ENCODE measurements around the gene GSG1L.

GSG1L gene

DNA sequence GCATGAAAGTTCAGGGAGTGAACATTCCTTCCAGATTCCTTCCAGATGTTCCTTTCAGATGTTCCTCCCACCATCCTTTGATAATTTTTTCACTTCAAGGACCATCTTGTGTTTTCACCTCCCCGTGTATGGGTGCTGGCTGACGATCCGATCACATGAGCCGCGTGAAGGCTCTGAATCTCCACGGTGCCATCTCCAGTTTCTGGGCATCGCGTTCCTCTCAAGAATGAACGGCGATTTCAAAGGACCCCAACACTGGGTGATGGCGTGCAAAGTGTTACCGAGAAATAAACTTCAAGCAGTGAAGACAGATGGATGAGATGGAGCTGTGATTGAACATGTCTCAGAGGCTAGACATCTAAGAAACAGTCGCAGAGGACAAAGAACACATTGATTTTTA, 245.3 kb downstream of the GSG1L start:
- Histone ChIP-seq H3F3A (ENCODE audit: insufficient read depth) (no peaks in the 10 kb centered on the region), H3K4me2 (ENCODE audit: low read depth, low read length, poor library complexity, severe bottlenecking) (no peak overlapping the region), H3K27me3 (ENCODE audit: low read length) (no peaks in the 10 kb centered on the region), H3K9ac (ENCODE audit: low read length) (no peak overlapping the region), H3K4me3 (ENCODE audit: insufficient read depth, low read length, poor library complexity, severe bottlenecking) (no peak overlapping the region), H3K27ac (ENCODE audit: low read depth, low read length) (no peak overlapping the region), H2AFZ (ENCODE audit: low read depth, low read length, severe bottlenecking) (no peak overlapping the region), H4K20me1 (ENCODE audit: low read depth, low read length) (no peaks in the 10 kb centered on the region), H3K9me2 (replicated peaks; ENCODE audit: insufficient read depth, low read length) (no peaks in the 10 kb centered on the region), H3K9me3 (ENCODE audit: insufficient read depth, low read length) (no peaks in the 10 kb centered on the region), H3K36me3 (ENCODE audit: low read length) (no peaks in the 10 kb centered on the region), H3K79me2 (ENCODE audit: insufficient read depth, low read length) (no peaks in the 10 kb centered on the region)
- TF ChIP-seq EZH2phosphoT487 (conservative IDR thresholded peaks at IDR 0.05; ENCODE audit: low read length): no peak
- TF ChIP-seq, protein P1, sequence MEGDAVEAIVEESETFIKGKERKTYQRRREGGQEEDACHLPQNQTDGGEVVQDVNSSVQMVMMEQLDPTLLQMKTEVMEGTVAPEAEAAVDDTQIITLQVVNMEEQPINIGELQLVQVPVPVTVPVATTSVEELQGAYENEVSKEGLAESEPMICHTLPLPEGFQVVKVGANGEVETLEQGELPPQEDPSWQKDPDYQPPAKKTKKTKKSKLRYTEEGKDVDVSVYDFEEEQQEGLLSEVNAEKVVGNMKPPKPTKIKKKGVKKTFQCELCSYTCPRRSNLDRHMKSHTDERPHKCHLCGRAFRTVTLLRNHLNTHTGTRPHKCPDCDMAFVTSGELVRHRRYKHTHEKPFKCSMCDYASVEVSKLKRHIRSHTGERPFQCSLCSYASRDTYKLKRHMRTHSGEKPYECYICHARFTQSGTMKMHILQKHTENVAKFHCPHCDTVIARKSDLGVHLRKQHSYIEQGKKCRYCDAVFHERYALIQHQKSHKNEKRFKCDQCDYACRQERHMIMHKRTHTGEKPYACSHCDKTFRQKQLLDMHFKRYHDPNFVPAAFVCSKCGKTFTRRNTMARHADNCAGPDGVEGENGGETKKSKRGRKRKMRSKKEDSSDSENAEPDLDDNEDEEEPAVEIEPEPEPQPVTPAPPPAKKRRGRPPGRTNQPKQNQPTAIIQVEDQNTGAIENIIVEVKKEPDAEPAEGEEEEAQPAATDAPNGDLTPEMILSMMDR (IDR thresholded peaks at IDR 0.05; ENCODE audit: insufficient read depth, low read length, poor library complexity, severe bottlenecking): no peak

DNA sequence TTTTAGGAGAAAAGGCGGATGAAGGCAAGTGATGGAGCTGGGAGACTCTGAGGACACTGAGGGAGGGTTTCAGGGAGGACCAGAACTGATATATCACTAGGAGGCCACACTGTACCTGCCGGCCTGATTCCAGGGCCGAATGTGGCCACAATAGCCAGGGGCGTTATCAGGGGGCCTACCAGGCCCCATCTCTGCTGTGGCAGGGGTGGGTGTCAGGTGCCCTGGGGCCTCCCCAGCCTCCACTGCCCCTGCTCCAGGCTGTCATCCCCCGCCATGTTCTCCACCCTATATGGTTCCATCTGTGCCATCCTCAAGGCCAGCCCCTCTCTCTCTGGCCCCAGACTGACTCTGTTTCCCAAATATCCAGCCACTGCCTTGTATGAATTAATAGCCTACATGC, 246.5 kb downstream of the GSG1L start:
- Histone ChIP-seq H3K27me3 (ENCODE audit: low read length) (no peaks in the 10 kb centered on the region), H3K9me2 (replicated peaks; ENCODE audit: insufficient read depth, low read length) (no peaks in the 10 kb centered on the region), H3K4me2 (ENCODE audit: low read depth, low read length, poor library complexity, severe bottlenecking) (no peak overlapping the region), H2AFZ (ENCODE audit: low read depth, low read length, severe bottlenecking) (no peak overlapping the region), H4K20me1 (ENCODE audit: low read depth, low read length) (no peaks in the 10 kb centered on the region), H3K4me3 (ENCODE audit: insufficient read depth, low read length, poor library complexity, severe bottlenecking) (no peak overlapping the region), H3K9me3 (ENCODE audit: insufficient read depth, low read length) (no peaks in the 10 kb centered on the region), H3K36me3 (ENCODE audit: low read length) (no peaks in the 10 kb centered on the region), H3K27ac (ENCODE audit: low read depth, low read length) (no peak overlapping the region), H3F3A (ENCODE audit: insufficient read depth) (no peaks in the 10 kb centered on the region), H3K9ac (ENCODE audit: low read length) (no peak overlapping the region), H3K79me2 (ENCODE audit: insufficient read depth, low read length) (no peaks in the 10 kb centered on the region)
- TF ChIP-seq EZH2phosphoT487 (conservative IDR thresholded peaks at IDR 0.05; ENCODE audit: low read length): no peak
- TF ChIP-seq, protein P1 (IDR thresholded peaks at IDR 0.05; ENCODE audit: insufficient read depth, low read length, poor library complexity, severe bottlenecking): no peak

DNA sequence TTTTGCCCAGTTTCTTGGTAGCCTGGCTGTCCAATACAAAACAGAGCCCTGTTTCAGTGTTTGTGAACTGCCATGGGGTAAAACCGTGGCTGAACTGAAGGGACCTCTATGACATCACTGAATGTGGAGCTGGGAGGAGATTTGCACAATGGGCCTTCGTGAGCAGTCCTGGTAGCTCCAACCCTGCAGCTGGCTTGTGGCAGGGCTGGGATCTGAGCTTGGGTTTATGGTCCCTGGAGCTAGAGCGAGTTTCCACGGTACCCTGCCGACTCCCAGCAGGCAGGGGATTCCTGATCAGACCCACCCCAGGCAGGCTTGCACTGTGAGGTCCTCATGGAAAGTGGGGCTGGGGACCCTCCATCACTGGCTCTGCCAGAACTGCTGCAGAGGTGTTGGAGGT, 247.0 kb downstream of the GSG1L start:
- no peaks in the 10 kb centered on the region for H3F3A ChIP-seq (ENCODE audit: insufficient read depth)
- H3K4me3 ChIP-seq (ENCODE audit: insufficient read depth, low read length, poor library complexity, severe bottlenecking): no peak overlapping the region
- H3K27ac ChIP-seq (ENCODE audit: low read depth, low read length): no peak overlapping the region
- no peaks in the 10 kb centered on the region for H4K20me1 ChIP-seq (ENCODE audit: low read depth, low read length)
- H3K9ac ChIP-seq (ENCODE audit: low read length): no peak overlapping the region
- H3K79me2 ChIP-seq (ENCODE audit: insufficient read depth, low read length): no peaks in the 10 kb centered on the region
- TF ChIP-seq, protein P1 (IDR thresholded peaks at IDR 0.05; ENCODE audit: insufficient read depth, low read length, poor library complexity, severe bottlenecking): no peak
- no peak for TF ChIP-seq EZH2phosphoT487 (conservative IDR thresholded peaks at IDR 0.05; ENCODE audit: low read length)
- H3K9me2 ChIP-seq (replicated peaks; ENCODE audit: insufficient read depth, low read length): no peaks in the 10 kb centered on the region
- no peaks in the 10 kb centered on the region for H3K36me3 ChIP-seq (ENCODE audit: low read length)
- H3K4me2 ChIP-seq (ENCODE audit: low read depth, low read length, poor library complexity, severe bottlenecking): no peak overlapping the region
- H3K9me3 ChIP-seq (ENCODE audit: insufficient read depth, low read length): no peaks in the 10 kb centered on the region
- H2AFZ ChIP-seq (ENCODE audit: low read depth, low read length, severe bottlenecking): no peak overlapping the region
- H3K27me3 ChIP-seq (ENCODE audit: low read length): no peaks in the 10 kb centered on the region
